MCF 10A (cell line): ENCODE results near the gene APLF. TPM values are rescaled to one million over a fixed set of nuclear protein-coding genes. Genes with fewer than 3 reads are reported as not detected.

Source experiments
- BruUV-seq: library from RNA; stranded (reverse); fragments of 400-500 nt; replicated peaks from 2 replicates; lab custom pipeline; 2021; lab: Mats Ljungman, UMichigan
- CTCF ChIA-PET: fragments of 300-600 bp; sonication (Branson Sonifier 250); formaldehyde crosslinking; extraction: SDS; loops from one replicate; lab custom pipeline; 2021; ENCODE audit warnings: antibody characterized with exemption, inconsistent platforms; lab: Yijun Ruan, JAX
- POLR2A ChIA-PET: fragments of 300-600, 350-650 bp; sonication (Branson Sonifier 250); formaldehyde crosslinking; extraction: SDS; loops from one replicate; lab custom pipeline; 2020; ENCODE audit warnings: antibody characterized with exemption, inconsistent platforms; lab: Yijun Ruan, JAX
- DNase-seq: peaks from one replicate; pipeline ENCODE4 v3.0.0-alpha.2; 2018; ENCODE audit not compliant: unreplicated experiment
- H3K27ac Mint-ChIP-seq: one replicate; pipeline ENCODE4 v1.8.0; 2022; ENCODE audit warnings: mild to moderate bottlenecking, low read depth, mixed read lengths; ENCODE audit not compliant: unreplicated experiment
- H3K27me3 Mint-ChIP-seq: one replicate; pipeline ENCODE4 v1.8.0; 2022; ENCODE audit warnings: mixed read lengths; ENCODE audit not compliant: insufficient read depth, unreplicated experiment
- H3K36me3 Mint-ChIP-seq: one replicate; pipeline ENCODE4 v1.8.0; 2022; ENCODE audit warnings: mild to moderate bottlenecking, moderate library complexity, mixed read lengths; ENCODE audit not compliant: insufficient read depth, unreplicated experiment
- H3K4me1 Mint-ChIP-seq: one replicate; pipeline ENCODE4 v1.8.0; 2022; ENCODE audit warnings: mixed read lengths; ENCODE audit not compliant: insufficient read depth, unreplicated experiment
- H3K4me3 Mint-ChIP-seq: one replicate; pipeline ENCODE4 v1.8.0; 2022; ENCODE audit warnings: mild to moderate bottlenecking, moderate library complexity, mixed read lengths; ENCODE audit not compliant: unreplicated experiment
- H3K9me3 Mint-ChIP-seq: one replicate; pipeline ENCODE4 v1.8.0; 2022; ENCODE audit warnings: mixed read lengths; ENCODE audit not compliant: unreplicated experiment
- intact Hi-C: fragments of 100-400 bp; cut with micrococcal nuclease; formaldehyde crosslinking; loops from 2 replicates; pipeline ENCODE4 v1.14.1; 2022
- total RNA-seq: library from RNA; stranded (reverse); gene quantifications from 2 replicates; pipeline ENCODE4 v1.2.3, GENCODE V29; 2022
- TF ChIP-seq, protein P1 (sequence below): fragments of 200-600 bp; IDR thresholded peaks from one replicate; pipeline ENCODE4 v1.8.0; 2022; ENCODE audit warnings: antibody characterized with exemption, mild to moderate bottlenecking; ENCODE audit not compliant: unreplicated experiment

The APLF gene
- total RNA-seq, 1 experiment from 2014 or later, result 4.0 TPM

DNA sequence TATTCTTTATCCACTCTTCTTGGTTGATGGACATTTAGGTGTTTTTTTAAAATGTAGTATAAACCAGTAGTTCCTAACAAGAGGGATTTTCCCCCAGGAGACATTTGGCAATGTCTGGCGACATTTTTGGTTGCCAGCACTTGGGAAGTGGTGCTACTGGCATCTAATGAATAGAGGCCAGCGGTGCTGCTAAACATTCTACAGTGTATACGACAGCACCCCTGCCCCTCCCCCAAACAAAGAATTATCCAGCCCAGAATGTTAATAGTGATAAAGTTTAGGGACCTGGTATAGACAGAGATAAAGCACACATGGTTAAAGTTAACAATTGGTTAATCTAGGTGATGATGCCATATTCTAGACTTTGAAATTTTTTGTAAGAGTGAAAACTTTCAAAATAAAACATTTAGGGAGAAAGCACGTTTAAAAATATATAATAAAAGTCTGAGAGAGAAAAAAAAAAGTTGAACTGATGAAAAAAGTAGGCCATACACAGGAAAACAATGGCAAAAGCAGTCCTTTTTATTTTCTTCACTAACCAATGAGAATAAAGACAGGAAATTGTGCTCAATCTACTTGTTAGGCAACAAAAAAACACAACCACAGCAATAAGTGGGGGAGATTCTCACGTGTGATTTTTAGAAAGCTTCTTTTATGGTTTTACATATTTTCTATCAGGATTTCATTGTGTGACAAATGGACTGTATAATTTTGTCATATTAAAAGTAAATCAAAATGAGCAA is 15.1 kb upstream of the APLF start:
- intact Hi-C loops, result no loop called here
- BruUV-seq, result no TSS peak
- ChIA-PET POLR2A (interaction anchor here (0.7 to 2.4 kb wide), 5 partner anchors 8 to 1482 kb away, joined by 3 to 11 read pairs (median 7); partner anchors contain the start of genes APLF and FBXO48), CTCF (interaction anchor here (1.6 to 2.0 kb wide), 2 partner anchors 11 kb away, joined by 5 to 7 read pairs; no protein-coding TSS in a partner anchor)
- no peak for DNase-seq
- H3K9me3 Mint-ChIP-seq, result no peaks in the 10 kb centered on the region
- H3K27me3 Mint-ChIP-seq, result no peaks in the 10 kb centered on the region
- H3K36me3 Mint-ChIP-seq, result no peaks in the 10 kb centered on the region
- TF ChIP-seq, protein P1, sequence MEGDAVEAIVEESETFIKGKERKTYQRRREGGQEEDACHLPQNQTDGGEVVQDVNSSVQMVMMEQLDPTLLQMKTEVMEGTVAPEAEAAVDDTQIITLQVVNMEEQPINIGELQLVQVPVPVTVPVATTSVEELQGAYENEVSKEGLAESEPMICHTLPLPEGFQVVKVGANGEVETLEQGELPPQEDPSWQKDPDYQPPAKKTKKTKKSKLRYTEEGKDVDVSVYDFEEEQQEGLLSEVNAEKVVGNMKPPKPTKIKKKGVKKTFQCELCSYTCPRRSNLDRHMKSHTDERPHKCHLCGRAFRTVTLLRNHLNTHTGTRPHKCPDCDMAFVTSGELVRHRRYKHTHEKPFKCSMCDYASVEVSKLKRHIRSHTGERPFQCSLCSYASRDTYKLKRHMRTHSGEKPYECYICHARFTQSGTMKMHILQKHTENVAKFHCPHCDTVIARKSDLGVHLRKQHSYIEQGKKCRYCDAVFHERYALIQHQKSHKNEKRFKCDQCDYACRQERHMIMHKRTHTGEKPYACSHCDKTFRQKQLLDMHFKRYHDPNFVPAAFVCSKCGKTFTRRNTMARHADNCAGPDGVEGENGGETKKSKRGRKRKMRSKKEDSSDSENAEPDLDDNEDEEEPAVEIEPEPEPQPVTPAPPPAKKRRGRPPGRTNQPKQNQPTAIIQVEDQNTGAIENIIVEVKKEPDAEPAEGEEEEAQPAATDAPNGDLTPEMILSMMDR, result no peak
- H3K4me3 Mint-ChIP-seq, result no peak overlapping the region
- no peak overlapping the region for H3K27ac Mint-ChIP-seq
- H3K4me1 Mint-ChIP-seq, result no peaks in the 10 kb centered on the region

DNA sequence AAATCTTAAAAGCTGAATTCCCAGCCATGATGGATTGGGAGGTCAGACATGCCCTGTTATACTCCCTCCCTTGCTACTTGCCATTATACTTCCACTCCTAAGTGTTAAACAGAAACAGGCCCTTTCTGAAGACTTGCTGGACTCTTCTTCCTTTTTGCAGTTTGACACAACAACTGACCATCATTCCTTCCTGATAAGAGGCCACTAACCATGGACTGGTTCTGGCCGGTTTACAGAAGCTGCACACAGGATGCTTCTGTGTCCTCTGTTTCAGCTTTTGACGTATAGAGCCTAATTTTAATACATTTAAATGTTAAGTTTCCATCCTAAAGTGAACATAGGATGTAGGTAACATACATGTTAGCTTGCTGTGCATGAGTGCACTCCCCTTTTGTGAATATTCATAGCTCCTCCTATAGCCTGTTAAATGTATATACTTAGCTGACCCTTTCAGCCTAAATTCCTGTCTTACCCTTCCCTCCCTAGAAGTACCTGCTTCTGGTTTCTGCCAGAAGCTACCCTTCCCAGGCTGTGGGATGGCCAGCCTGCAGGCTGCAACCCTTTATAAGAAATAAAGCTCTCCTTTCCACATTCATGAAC is 13.5 kb upstream of the APLF start:
- peaks cover under 1% of the 10 kb centered on the region for H3K4me1 Mint-ChIP-seq
- H3K9me3 Mint-ChIP-seq, result no peaks in the 10 kb centered on the region
- intact Hi-C loops, result no loop called here
- no peak overlapping the region for H3K4me3 Mint-ChIP-seq
- TF ChIP-seq, protein P1, result no peak
- no TSS peak for BruUV-seq
- CTCF ChIA-PET, result interaction anchor here (0.6 to 2.0 kb wide), 3 partner anchors 10 to 489 kb away, joined by 3 to 7 read pairs (median 5); no protein-coding TSS in a partner anchor
- POLR2A ChIA-PET, result interaction anchor here (0.6 to 2.4 kb wide), 5 partner anchors 10 to 1498 kb away, joined by 3 to 11 read pairs (median 7); partner anchors contain the start of genes APLF and FBXO48
- H3K27ac Mint-ChIP-seq, result no peak overlapping the region
- H3K36me3 Mint-ChIP-seq, result no peaks in the 10 kb centered on the region
- DNase-seq, result no peak
- H3K27me3 Mint-ChIP-seq, result no peaks in the 10 kb centered on the region

DNA sequence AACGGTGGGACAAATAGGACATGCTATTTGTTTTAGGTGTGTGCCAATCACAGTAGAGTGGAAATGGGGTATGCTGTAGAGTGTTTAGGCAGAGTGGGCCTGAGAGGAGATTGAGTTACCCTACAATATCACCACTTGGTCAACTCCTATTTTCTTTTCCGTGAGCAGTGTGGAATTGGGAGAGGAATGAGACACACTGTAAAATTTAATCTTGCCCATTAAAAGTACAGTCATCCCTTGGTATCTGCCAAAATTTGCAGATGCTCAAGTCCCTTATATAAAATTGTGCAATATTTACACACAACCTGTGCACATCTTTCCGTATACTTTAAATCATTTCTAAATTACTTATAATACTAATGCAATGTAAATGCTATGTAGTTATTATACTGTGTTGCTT is 12.7 kb upstream of the APLF start:
- H3K27me3 Mint-ChIP-seq, result no peaks in the 10 kb centered on the region
- H3K4me1 Mint-ChIP-seq, result peaks cover 5% of the 10 kb centered on the region
- DNase-seq, result no peak
- POLR2A ChIA-PET, result interaction anchor here (2.4 kb wide), 2 partner anchors 9 to 12 kb away, joined by 7 to 11 read pairs; partner anchors contain the start of genes APLF and FBXO48
- TF ChIP-seq, protein P1, result no peak
- H3K9me3 Mint-ChIP-seq, result no peaks in the 10 kb centered on the region
- BruUV-seq, result no TSS peak
- CTCF ChIA-PET, result interaction anchor here (0.6 kb wide), 1 partner anchor 488 kb away, joined by 3 read pairs; no protein-coding TSS in a partner anchor
- no peak overlapping the region for H3K4me3 Mint-ChIP-seq
- intact Hi-C loops, result no loop called here
- H3K36me3 Mint-ChIP-seq, result no peaks in the 10 kb centered on the region
- H3K27ac Mint-ChIP-seq, result no peak overlapping the region

DNA sequence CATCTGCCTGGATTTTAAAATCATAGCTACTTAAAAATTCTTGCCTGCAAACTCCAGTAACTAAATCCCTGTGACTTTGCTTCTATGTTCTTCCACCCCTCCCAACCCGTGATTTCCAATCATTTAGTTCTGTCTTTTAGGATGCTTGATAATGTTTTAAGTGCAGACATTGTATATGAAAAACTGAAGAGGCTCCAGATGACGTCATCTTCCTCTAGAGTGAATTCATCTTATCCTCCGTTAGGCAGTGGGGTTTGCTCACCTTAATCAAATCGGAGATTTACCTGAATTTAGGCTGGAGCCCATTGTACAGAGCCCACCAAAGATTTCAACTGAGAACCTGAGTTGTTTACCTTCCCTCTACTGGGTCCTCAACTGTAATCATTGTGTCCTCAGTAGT is 11.2 kb upstream of the APLF start:
- TF ChIP-seq, protein P1, result no peak
- peaks cover 5% of the 10 kb centered on the region for H3K4me1 Mint-ChIP-seq

More for the DNA sequence above, 11.2 kb upstream of the APLF start:
- peaks cover 4% of the 10 kb centered on the region for H3K36me3 Mint-ChIP-seq
- H3K27ac Mint-ChIP-seq, result no peak overlapping the region
- DNase-seq, result no peak
- POLR2A ChIA-PET, result interaction anchor here (1.7 kb wide), 1 partner anchor 11 kb away, joined by 4 read pairs; the partner anchor contains the start of genes APLF and FBXO48
- intact Hi-C loops, result no loop called here
- no peaks in the 10 kb centered on the region for H3K9me3 Mint-ChIP-seq
- no TSS peak for BruUV-seq
- H3K4me3 Mint-ChIP-seq, result no peak overlapping the region
- CTCF ChIA-PET, result interaction anchor here (0.7 to 2.2 kb wide), 5 partner anchors 9 to 453 kb away, joined by 3 to 12 read pairs (median 5); no protein-coding TSS in a partner anchor
- H3K27me3 Mint-ChIP-seq, result no peaks in the 10 kb centered on the region
